Osteocyte (in vitro differentiated cells): ENCODE measurements around the gene CBLB. TPM values are rescaled to one million over a fixed set of nuclear protein-coding genes. Genes with fewer than 3 reads are reported as not detected.

ENCODE experiments used
- DNase-seq: peaks from one replicate; pipeline ENCODE4 v3.0.0; 2021; ENCODE audit warnings: mixed read lengths; ENCODE audit not compliant: unreplicated experiment; ENCODE audit errors: extremely low spot score
- H3K27ac Mint-ChIP-seq: one replicate; pipeline ENCODE4 v1.8.0; 2021; ENCODE audit warnings: mild to moderate bottlenecking, mixed read lengths; ENCODE audit not compliant: unreplicated experiment
- H3K27me3 Mint-ChIP-seq: one replicate; pipeline ENCODE4 v1.8.0; 2021; ENCODE audit warnings: mixed read lengths; ENCODE audit not compliant: unreplicated experiment
- H3K36me3 Mint-ChIP-seq: one replicate; pipeline ENCODE4 v1.8.0; 2021; ENCODE audit warnings: mixed read lengths; ENCODE audit not compliant: unreplicated experiment
- H3K4me1 Mint-ChIP-seq: one replicate; pipeline ENCODE4 v1.8.0; 2021; ENCODE audit warnings: mixed read lengths; ENCODE audit not compliant: unreplicated experiment
- H3K4me3 Mint-ChIP-seq: one replicate; pipeline ENCODE4 v1.8.0; 2021; ENCODE audit warnings: mild to moderate bottlenecking, moderate library complexity, mixed read lengths; ENCODE audit not compliant: unreplicated experiment
- H3K9me3 Mint-ChIP-seq: one replicate; pipeline ENCODE4 v1.8.0; 2021; ENCODE audit warnings: mixed read lengths; ENCODE audit not compliant: unreplicated experiment
- CTCF ChIP-seq: fragments of 200-600 bp; sonication (generic); IDR thresholded peaks from 2 replicates; pipeline ENCODE4 v1.5.0; 2021; ENCODE audit warnings: antibody characterized with exemption, mild to moderate bottlenecking, moderate library complexity
- total RNA-seq: library from RNA; stranded (reverse); gene quantifications from 2 replicates; pipeline ENCODE4 v1.2.1, GENCODE V29; 2021

CBLB gene
- total RNA-seq, 1 donor from 2014 or later, result 28.8 TPM

GRCh38 chr3:105876780-105877327 is 8.0 kb upstream of the CBLB start:
- Mint-ChIP-seq H3K27me3 (no peaks in the 10 kb centered on the region), H3K27ac (no peak overlapping the region), H3K4me3 (no peak overlapping the region), H3K4me1 (peaks cover 14% of the 10 kb centered on the region), H3K9me3 (no peaks in the 10 kb centered on the region), H3K36me3 (no peaks in the 10 kb centered on the region)
- no peak for DNase-seq
- no peak for TF ChIP-seq CTCF

DNA sequence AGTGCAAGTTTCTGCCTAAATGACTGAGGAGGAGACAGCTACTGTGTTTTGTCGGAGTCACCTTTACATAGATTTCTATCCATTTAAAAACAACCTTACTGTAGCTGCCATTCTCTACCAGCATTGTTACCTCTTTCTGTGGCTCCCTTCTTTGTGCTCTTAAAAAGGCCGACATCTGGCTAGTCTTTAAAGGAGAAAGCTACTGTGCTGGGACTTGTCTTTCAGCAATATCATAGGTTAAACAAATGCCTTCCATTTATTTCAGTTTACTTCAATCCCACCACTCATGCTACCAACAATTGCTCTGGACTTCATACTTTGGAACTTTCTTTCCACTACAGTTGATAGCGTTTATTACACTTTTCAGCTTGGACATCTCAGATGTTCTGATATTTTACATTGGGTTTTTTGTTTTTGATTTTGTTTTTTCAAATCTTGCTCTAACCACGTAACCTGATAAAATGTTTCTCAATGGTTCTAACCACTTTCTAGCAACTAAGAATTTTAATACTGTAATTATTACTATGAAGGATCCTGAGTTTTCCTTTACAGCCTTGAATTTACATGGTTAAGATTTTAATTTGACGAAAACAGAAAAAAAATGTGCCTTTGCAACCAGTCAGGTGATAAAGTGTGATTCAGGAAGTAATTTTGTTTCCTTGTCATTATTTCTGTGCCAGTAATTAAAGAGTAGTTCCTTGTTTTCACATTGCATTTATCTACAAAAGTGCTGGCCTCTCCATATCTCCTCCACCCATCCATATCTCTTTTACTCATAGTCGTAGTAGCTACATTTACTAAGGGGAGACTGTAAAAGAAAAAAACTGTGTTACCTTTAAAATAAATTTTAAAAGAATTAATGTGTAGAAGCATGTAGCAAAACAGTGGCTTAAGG is 1.3 kb upstream of the CBLB start:
- Mint-ChIP-seq H3K27me3 (no peaks in the 10 kb centered on the region), H3K4me3 (peak overlapping the region; percentile 99)

GRCh38 chr3:105869531-105869833 is 670 bp upstream of the CBLB start:
- Mint-ChIP-seq H3K4me1 (peaks cover 42% of the 10 kb centered on the region), H3K36me3 (peaks cover 8% of the 10 kb centered on the region), H3K4me3 (peak overlapping the region; percentile 99), H3K27ac (peak overlapping the region; percentile 100), H3K9me3 (no peaks in the 10 kb centered on the region), H3K27me3 (no peaks in the 10 kb centered on the region)
- no peak for TF ChIP-seq CTCF
- DNase-seq, result no peak

More for the DNA sequence above, 1.3 kb upstream of the CBLB start:
- no peaks in the 10 kb centered on the region for H3K9me3 Mint-ChIP-seq
- TF ChIP-seq CTCF, result no peak
- peaks cover 1% of the 10 kb centered on the region for H3K36me3 Mint-ChIP-seq
- DNase-seq, result no peak
- peak overlapping the region; percentile 100 for H3K27ac Mint-ChIP-seq
- H3K4me1 Mint-ChIP-seq, result peaks cover 35% of the 10 kb centered on the region

DNA sequence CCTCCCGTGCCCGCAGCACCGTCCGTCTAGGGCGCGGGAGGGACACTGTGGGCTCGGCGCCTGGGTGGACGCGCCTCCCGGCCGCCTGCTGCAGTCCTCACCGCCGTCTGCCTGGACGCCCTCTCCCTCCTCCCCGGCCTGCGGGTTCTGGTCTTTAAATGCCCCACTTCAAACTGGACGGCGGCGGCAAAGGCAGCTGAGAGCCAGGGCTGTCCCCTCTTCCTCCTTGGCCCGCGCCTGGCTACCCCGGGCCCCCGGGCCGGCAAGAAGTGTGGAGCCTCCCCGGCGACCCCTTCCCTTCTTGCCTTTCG is 426 bp downstream of the CBLB start:
- Mint-ChIP-seq H3K4me3 (peak overlapping the region; percentile 99), H3K36me3 (peaks cover 10% of the 10 kb centered on the region), H3K27ac (peak overlapping the region; percentile 100), H3K27me3 (no peaks in the 10 kb centered on the region), H3K9me3 (no peaks in the 10 kb centered on the region), H3K4me1 (peaks cover 48% of the 10 kb centered on the region)
- peak; percentile 87 for DNase-seq
- TF ChIP-seq CTCF, result no peak

DNA sequence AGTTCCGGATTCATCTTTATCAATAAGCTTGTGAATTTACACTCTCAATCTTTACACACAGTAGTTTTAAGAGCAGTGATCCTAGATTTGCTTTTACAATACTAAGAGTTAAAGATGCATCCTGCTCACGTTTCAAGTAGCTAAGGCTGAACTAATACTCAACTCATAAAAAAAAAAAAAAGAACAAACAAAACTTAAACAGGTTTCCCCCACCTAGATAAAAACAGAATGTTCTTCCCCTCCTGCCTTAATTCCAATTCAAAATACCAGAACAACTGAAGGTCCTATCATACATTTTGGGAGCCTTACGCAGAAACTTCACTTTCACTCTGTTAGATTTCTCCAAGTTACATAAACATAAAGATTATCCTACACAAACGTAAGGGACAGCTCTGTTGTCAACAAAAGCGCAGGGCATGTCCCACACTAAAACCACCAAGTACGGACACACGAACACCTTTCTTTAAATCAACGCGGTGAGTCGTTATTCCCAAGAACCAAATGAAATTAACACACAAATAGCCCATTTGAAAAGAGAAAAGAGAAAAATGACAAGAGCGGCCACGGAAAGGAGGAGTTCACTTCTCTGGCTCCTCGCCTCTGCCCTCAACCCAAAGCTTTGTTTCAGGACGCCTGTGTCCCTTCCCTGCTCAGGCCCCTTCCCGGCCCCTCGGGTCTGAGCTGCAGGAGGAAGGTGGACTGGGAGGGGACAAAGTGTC is 941 bp downstream of the CBLB start:
- H3K4me3 Mint-ChIP-seq, result peak overlapping the region; percentile 99
- no peaks in the 10 kb centered on the region for H3K27me3 Mint-ChIP-seq
- H3K36me3 Mint-ChIP-seq, result peaks cover 10% of the 10 kb centered on the region
- peak overlapping the region; percentile 100 for H3K27ac Mint-ChIP-seq
- TF ChIP-seq CTCF, result no peak
- no peaks in the 10 kb centered on the region for H3K9me3 Mint-ChIP-seq
- DNase-seq, result no peak
- peaks cover 48% of the 10 kb centered on the region for H3K4me1 Mint-ChIP-seq
